Mesothelial cell of epicardium (in vitro differentiated cells): ENCODE results near the gene ANKRD44. TPM values are rescaled to one million over a fixed set of nuclear protein-coding genes. Genes with fewer than 3 reads are reported as not detected.

Experiments used
- DNase-seq, 2 experiments: peaks; one replicate each; pipeline ENCODE4 v3.0.0; 2021; ENCODE audit warnings: low spot score in 2 of 2; ENCODE audit not compliant: unreplicated experiment in 2 of 2
- H3K27ac Mint-ChIP-seq: 2 replicates; pipeline ENCODE4 v1.8.0; 2021; ENCODE audit warnings: mixed read lengths
- H3K27me3 Mint-ChIP-seq: 2 replicates; pipeline ENCODE4 v1.8.0; 2021; ENCODE audit warnings: low read depth, mixed read lengths
- H3K36me3 Mint-ChIP-seq: 2 replicates; pipeline ENCODE4 v1.8.0; 2021; ENCODE audit warnings: mixed read lengths
- H3K4me1 Mint-ChIP-seq: 2 replicates; pipeline ENCODE4 v1.8.0; 2021; ENCODE audit warnings: mixed read lengths
- H3K4me3 Mint-ChIP-seq: 2 replicates; pipeline ENCODE4 v1.8.0; 2021; ENCODE audit warnings: mild to moderate bottlenecking, moderate library complexity, mixed read lengths
- H3K9me3 Mint-ChIP-seq: 2 replicates; pipeline ENCODE4 v1.8.0; 2021; ENCODE audit warnings: mixed read lengths
- CTCF ChIP-seq: fragments of 200-600 bp; sonication (generic); IDR thresholded peaks from one replicate; pipeline ENCODE4 v1.5.0; 2021; ENCODE audit warnings: antibody characterized with exemption; ENCODE audit not compliant: unreplicated experiment
- total RNA-seq: library from RNA; stranded (reverse); gene quantifications from 3 replicates; pipeline ENCODE4 v1.2.1, GENCODE V29; 2021

ANKRD44 gene
- total RNA-seq, 1 donor from 2014 or later: 10.4 TPM

GRCh38 chr2:197073701-197074433, 236.7 kb downstream of the ANKRD44 start:
- H3K4me1 Mint-ChIP-seq: peaks cover 9% of the 10 kb centered on the region
- DNase-seq: no peak
- peaks cover 3% of the 10 kb centered on the region for H3K27me3 Mint-ChIP-seq

GRCh38 chr2:197073270-197073669, 237.3 kb downstream of the ANKRD44 start:
- no peak for TF ChIP-seq CTCF
- peaks cover 8% of the 10 kb centered on the region for H3K9me3 Mint-ChIP-seq
- H3K36me3 Mint-ChIP-seq: peaks cover 2% of the 10 kb centered on the region
- H3K27ac Mint-ChIP-seq: no peak overlapping the region
- H3K27me3 Mint-ChIP-seq: peaks cover 3% of the 10 kb centered on the region
- no peak overlapping the region for H3K4me3 Mint-ChIP-seq
- DNase-seq: no peak
- H3K4me1 Mint-ChIP-seq: peaks cover 9% of the 10 kb centered on the region

More at GRCh38 chr2:197073701-197074433, 236.7 kb downstream of the ANKRD44 start:
- Mint-ChIP-seq H3K36me3 (peaks cover 2% of the 10 kb centered on the region), H3K27ac (no peak overlapping the region), H3K9me3 (peaks cover 8% of the 10 kb centered on the region), H3K4me3 (no peak overlapping the region)
- no peak for TF ChIP-seq CTCF

DNA sequence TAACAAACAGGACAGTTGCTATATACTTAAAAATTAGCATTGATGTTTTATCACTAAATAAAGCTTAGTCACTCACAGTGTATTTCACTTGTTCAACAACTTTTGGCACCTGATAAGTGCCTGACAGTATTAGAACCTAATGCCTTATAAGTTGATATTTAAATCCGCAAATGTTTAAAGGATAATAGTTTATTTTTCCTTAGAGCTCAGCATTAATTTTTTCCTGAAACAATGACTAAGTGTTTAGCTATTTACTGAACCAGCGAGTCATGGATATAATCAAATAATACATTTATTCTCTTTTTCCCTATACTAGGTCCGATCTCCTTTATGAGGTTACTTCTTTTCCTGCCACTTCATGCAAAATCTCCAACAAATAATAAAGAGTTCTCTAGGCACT, 238.0 kb downstream of the ANKRD44 start:
- Mint-ChIP-seq H3K27ac (no peak overlapping the region), H3K27me3 (peaks cover 3% of the 10 kb centered on the region), H3K4me3 (no peak overlapping the region), H3K4me1 (peaks cover 7% of the 10 kb centered on the region), H3K36me3 (peaks cover 2% of the 10 kb centered on the region), H3K9me3 (peaks cover 8% of the 10 kb centered on the region)
- no peak for TF ChIP-seq CTCF
- no peak for DNase-seq

DNA sequence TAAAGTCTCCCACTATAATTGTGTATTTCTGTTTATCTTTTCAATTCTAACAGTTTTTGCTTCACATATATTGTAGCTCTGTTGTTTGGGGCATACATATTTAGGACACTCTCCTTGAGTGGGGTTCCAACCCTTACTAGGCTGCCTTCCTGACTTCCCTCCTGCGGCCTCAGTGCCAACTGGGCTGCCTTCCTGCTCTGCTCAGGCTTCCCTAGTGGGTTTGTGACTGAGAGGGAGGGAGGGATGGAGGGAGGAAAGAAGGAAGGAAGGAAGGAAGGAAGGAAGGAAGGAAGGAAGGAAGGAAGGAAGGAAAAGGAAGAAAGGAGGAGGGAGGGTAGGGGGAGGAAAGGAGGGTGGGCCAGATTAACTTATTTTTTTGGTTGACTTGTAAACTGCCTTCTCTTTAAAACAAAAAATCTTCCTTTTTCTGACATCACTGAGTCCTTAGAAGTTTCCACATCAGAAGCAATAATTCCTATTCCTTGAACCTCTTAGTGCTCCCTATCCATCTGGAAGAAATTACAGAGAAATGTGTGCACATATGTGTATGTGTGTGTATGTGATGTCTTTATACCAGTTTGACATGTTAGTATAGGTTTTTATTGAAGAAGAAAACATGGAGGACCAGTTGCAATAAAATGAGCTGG, 238.7 kb downstream of the ANKRD44 start:
- Mint-ChIP-seq H3K9me3 (peaks cover 5% of the 10 kb centered on the region), H3K27me3 (peaks cover 3% of the 10 kb centered on the region), H3K36me3 (peaks cover 2% of the 10 kb centered on the region), H3K27ac (no peak overlapping the region), H3K4me1 (peaks cover 1% of the 10 kb centered on the region), H3K4me3 (no peak overlapping the region)
- DNase-seq: no peak
- TF ChIP-seq CTCF: no peak

DNA sequence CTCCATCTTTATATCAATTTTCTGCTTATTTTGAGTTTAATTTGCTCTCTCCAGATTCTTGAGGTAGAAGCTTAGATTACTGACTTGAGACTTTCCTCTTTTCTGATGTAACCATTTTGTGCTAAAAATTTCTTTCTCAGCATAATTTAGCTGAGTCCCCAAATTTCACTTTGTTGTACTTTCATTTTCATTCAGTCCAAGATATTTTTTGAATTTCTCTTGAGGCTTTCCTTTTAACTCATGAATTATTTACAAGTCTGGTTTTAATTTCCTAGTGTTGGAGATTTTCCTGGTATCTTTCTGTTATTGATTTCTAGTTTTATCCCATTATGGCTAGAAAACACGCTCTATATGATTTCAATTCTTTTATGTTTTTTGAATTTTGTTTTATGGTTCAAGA, 239.4 kb downstream of the ANKRD44 start:
- H3K4me1 Mint-ChIP-seq: peaks cover 1% of the 10 kb centered on the region
- no peak for TF ChIP-seq CTCF
- peaks cover 3% of the 10 kb centered on the region for H3K27me3 Mint-ChIP-seq
- DNase-seq: no peak
- no peak overlapping the region for H3K27ac Mint-ChIP-seq
- no peaks in the 10 kb centered on the region for H3K36me3 Mint-ChIP-seq
- no peaks in the 10 kb centered on the region for H3K9me3 Mint-ChIP-seq
- H3K4me3 Mint-ChIP-seq: no peak overlapping the region
